ENCODE data around the gene AVPR2.

- TF ChIP-seq, protein P1, sequence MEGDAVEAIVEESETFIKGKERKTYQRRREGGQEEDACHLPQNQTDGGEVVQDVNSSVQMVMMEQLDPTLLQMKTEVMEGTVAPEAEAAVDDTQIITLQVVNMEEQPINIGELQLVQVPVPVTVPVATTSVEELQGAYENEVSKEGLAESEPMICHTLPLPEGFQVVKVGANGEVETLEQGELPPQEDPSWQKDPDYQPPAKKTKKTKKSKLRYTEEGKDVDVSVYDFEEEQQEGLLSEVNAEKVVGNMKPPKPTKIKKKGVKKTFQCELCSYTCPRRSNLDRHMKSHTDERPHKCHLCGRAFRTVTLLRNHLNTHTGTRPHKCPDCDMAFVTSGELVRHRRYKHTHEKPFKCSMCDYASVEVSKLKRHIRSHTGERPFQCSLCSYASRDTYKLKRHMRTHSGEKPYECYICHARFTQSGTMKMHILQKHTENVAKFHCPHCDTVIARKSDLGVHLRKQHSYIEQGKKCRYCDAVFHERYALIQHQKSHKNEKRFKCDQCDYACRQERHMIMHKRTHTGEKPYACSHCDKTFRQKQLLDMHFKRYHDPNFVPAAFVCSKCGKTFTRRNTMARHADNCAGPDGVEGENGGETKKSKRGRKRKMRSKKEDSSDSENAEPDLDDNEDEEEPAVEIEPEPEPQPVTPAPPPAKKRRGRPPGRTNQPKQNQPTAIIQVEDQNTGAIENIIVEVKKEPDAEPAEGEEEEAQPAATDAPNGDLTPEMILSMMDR (conservative IDR thresholded peaks at IDR 0.05 in 1 of 2, IDR thresholded peaks at IDR 0.05 in 1 of 2; ENCODE audit: low read depth in 1 of 2, low read length in 2 of 2), result no peak
- TF ChIP-seq EZH2 (IDR thresholded peaks at IDR 0.05; ENCODE audit: low read length, missing control alignments), result no peak
These were observed 31.0 kb upstream of the AVPR2 start for GRCh38 chrX:153873282-153874084.

Measured in fibroblast of lung (primary cell).